ENCODE results near the gene COMMD2.

GRCh38 chr3:149783576-149783975 is 31.3 kb upstream of the COMMD2 start:
- no peak for TF ChIP-seq CTCF (IDR thresholded peaks at IDR 0.05)
- no peak for TF ChIP-seq POLR2A (IDR thresholded peaks at IDR 0.05)

All from right lobe of liver (tissue), 4 donors.